HCT116 (cell line): ENCODE data around the gene ZNF280C.

Experiments
- ATF3 ChIP-seq: IDR thresholded peaks from 2 replicates; pipeline ENCODE4 v1.6.1; 2012
- CEBPB ChIP-seq: IDR thresholded peaks from 2 replicates; pipeline ENCODE4 v1.6.1; 2012; ENCODE audit warnings: low read depth
- CTCF ChIP-seq, 3 experiments: fragments of 200-600 bp in 1 of 3; sonication (generic) in 1 of 3; IDR thresholded peaks in 2 of 3; conservative IDR thresholded peaks in 1 of 3; 2 replicates each; pipeline ENCODE4 v1.5.1; 2012 to 2017; ENCODE audit warnings: low read depth in 2 of 3, low read length in 2 of 3, antibody characterized with exemption in 1 of 3, borderline replicate concordance in 1 of 3, control low read depth in 1 of 3, mild to moderate bottlenecking in 1 of 3, mixed read lengths in 1 of 3, mixed run types in 1 of 3, moderate library complexity in 1 of 3; ENCODE audit not compliant: insufficient read depth in 1 of 3
- EGR1 ChIP-seq: IDR thresholded peaks from 2 replicates; pipeline ENCODE4 v1.6.1; 2012; ENCODE audit warnings: low read depth
- ELF1 ChIP-seq: IDR thresholded peaks from 2 replicates; pipeline ENCODE4 v1.6.1; 2012; ENCODE audit warnings: low read depth, borderline replicate concordance
- EZH2 ChIP-seq: fragments of 200-600 bp; sonication (generic); IDR thresholded peaks from 2 replicates; pipeline ENCODE4 v1.6.1; 2017; ENCODE audit warnings: antibody characterized with exemption, mixed run types
- EZH2phosphoT487 ChIP-seq: fragments of 200-600 bp; IDR thresholded peaks from 2 replicates; pipeline ENCODE4 v1.6.1; 2018; ENCODE audit warnings: antibody characterized with exemption, borderline replicate concordance
- JUND ChIP-seq: IDR thresholded peaks from 2 replicates; pipeline ENCODE4 v1.6.1; 2012
- POLR2A ChIP-seq: IDR thresholded peaks from 2 replicates; pipeline ENCODE4 v1.7.0; 2011; ENCODE audit warnings: borderline replicate concordance; ENCODE audit not compliant: insufficient read depth, insufficient read length; ENCODE audit errors: extremely low read depth
- REST ChIP-seq: IDR thresholded peaks from 2 replicates; pipeline ENCODE4 v1.6.1; 2012; ENCODE audit warnings: low read depth
- TCF7L2 ChIP-seq: IDR thresholded peaks from 2 replicates; pipeline ENCODE4 v1.7.0; 2011; ENCODE audit warnings: borderline replicate concordance, inconsistent platforms; ENCODE audit not compliant: insufficient read depth, insufficient read length; ENCODE audit errors: extremely low read depth
- YY1 ChIP-seq: IDR thresholded peaks from 2 replicates; pipeline ENCODE4 v1.6.1; 2011; ENCODE audit warnings: low read length, low read depth, moderate library complexity, mild to moderate bottlenecking; ENCODE audit not compliant: insufficient replicate concordance; ENCODE audit errors: extremely low read depth
- ZFX ChIP-seq: fragments of 450-650 bp; IDR thresholded peaks from 2 replicates; pipeline ENCODE4 v1.6.1; 2017

GRCh38 chrX:130155564-130155963, 113.1 kb downstream of the ZNF280C start:
- no peak for TF ChIP-seq CTCF (IDR thresholded peaks at IDR 0.05 in 2 of 3, conservative IDR thresholded peaks at IDR 0.05 in 1 of 3; ENCODE audit: borderline replicate concordance in 1 of 3, insufficient read depth in 1 of 3, low read depth in 2 of 3, low read length in 2 of 3)
- TF ChIP-seq EGR1 = no peak
- TF ChIP-seq ATF3 = no peak
- TF ChIP-seq TCF7L2 = no peak
- TF ChIP-seq POLR2A = no peak
- TF ChIP-seq CEBPB = no peak
- no peak for TF ChIP-seq REST
- TF ChIP-seq EZH2 = no peak
- no peak for TF ChIP-seq YY1
- no peak for TF ChIP-seq JUND
- no peak for TF ChIP-seq ELF1
- TF ChIP-seq ZFX = no peak
- no peak for TF ChIP-seq EZH2phosphoT487
